Testis (tissue), 3 donors: ENCODE measurements around the gene MORF4L2. TPM values are rescaled to one million over a fixed set of nuclear protein-coding genes. Genes with fewer than 3 reads are reported as not detected.

Experiments used
- DNase-seq: peaks from one replicate; pipeline ENCODE4 v3.0.0-alpha.2; 2019
- H3K27ac ChIP-seq, 2 donors: fragments of 200-600 bp; sonication (generic); one replicate each; pipeline ENCODE4 v1.5.1; 2019
- H3K27me3 ChIP-seq: fragments of 200-600 bp; sonication (generic); one replicate; pipeline ENCODE4 v1.5.1; 2019
- H3K36me3 ChIP-seq: fragments of 200-600 bp; sonication (generic); one replicate; pipeline ENCODE4 v1.5.1; 2017; ENCODE audit warnings: low read depth; ENCODE audit errors: missing control alignments
- H3K4me1 ChIP-seq: fragments of 200-600 bp; sonication (generic); one replicate; pipeline ENCODE4 v1.5.1; 2019
- H3K4me3 ChIP-seq, 2 donors: fragments of 200-600 bp; sonication (generic); one replicate each; pipeline ENCODE4 v1.5.1; 2017 to 2019
- H3K9me3 ChIP-seq: fragments of 200-600 bp; sonication (generic); one replicate; pipeline ENCODE4 v1.5.1; 2017
- POLR2A ChIP-seq: fragments of 450-650 bp; IDR thresholded peaks from one replicate; pipeline ENCODE4 v1.6.1; 2017; ENCODE audit warnings: antibody characterized with exemption, mild to moderate bottlenecking, moderate library complexity
- WGBS, 2 donors: methylation state at CpG; one replicate each; pipeline ENCODE4 v1.1.5; 2018; 5-methylcytosine and 5-hydroxymethylcytosine counted together
- intact Hi-C: fragments of 100-400 bp; cut with DNase I; formaldehyde crosslinking; loops from one replicate; pipeline ENCODE4 v1.15.1; 2023; ENCODE audit warnings: low total_unique reads
- polyA plus RNA-seq: library from polyadenylated mRNA; stranded (reverse); fragments of 350-450 nt; fragmentation: Illumina TruSeq; extraction: RNeasy Lipid Tissue Mini Kit (QIAGEN cat#74804); gene quantifications from one replicate; pipeline ENCODE4 v1.2.3, GENCODE V29; 2014; ENCODE audit warnings: low read depth, low replicate concordance; ENCODE audit not compliant: insufficient read depth
- total RNA-seq, 2 donors: library from RNA; depleted of rRNA; stranded (reverse); fragments of >200 nt; gene quantifications; one replicate each; pipeline ENCODE4 v1.2.3, GENCODE V29; 2016
- TF ChIP-seq, protein P1 (sequence below), 3 experiments: fragments of 450-650 bp in 2 of 3; fragments of 200-600 bp in 1 of 3; sonication (generic) in 1 of 3; IDR thresholded peaks; one replicate each; pipeline ENCODE4 v1.5.1; 2016 to 2019; ENCODE audit warnings: antibody characterized with exemption in 3 of 3, mild to moderate bottlenecking in 2 of 3, moderate library complexity in 1 of 3

Gene MORF4L2
- total and polyA plus RNA-seq, 3 donors from 2014 or later, result 220 to 267 (median 257) TPM

DNA sequence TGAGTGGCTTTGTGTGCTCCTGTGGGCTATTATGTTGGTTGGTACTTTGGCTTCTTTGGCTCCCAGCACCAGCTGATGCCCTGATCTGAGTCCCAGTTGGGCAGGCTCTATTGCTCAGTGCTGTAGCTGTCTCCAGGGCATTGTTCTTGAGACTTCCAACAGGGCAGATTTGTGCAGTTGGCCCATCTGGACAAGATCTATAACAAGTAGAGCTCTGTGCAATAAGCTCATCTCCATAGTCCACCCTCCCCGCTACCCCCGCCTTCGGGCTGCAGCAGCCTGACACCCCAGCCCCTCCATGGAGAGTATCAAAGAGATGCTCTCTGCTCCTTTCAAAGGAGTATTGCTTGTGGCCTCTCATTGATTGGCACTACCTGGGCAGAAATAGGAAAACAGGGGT is 18.4 kb upstream of the MORF4L2 start:
- H3K27ac ChIP-seq, result no peak overlapping the region
- TF ChIP-seq, protein P1, sequence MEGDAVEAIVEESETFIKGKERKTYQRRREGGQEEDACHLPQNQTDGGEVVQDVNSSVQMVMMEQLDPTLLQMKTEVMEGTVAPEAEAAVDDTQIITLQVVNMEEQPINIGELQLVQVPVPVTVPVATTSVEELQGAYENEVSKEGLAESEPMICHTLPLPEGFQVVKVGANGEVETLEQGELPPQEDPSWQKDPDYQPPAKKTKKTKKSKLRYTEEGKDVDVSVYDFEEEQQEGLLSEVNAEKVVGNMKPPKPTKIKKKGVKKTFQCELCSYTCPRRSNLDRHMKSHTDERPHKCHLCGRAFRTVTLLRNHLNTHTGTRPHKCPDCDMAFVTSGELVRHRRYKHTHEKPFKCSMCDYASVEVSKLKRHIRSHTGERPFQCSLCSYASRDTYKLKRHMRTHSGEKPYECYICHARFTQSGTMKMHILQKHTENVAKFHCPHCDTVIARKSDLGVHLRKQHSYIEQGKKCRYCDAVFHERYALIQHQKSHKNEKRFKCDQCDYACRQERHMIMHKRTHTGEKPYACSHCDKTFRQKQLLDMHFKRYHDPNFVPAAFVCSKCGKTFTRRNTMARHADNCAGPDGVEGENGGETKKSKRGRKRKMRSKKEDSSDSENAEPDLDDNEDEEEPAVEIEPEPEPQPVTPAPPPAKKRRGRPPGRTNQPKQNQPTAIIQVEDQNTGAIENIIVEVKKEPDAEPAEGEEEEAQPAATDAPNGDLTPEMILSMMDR (IDR thresholded peaks at IDR 0.05), result no peak
- TF ChIP-seq POLR2A, result no peak
- 92% methylated on average over 3 of the region's 3 CpGs; no CpG with 5 or more reads in 1 of the 2 donors for WGBS, 2 donors
- intact Hi-C loops, result no loop called here
- no peak for DNase-seq
- H3K27me3 ChIP-seq, result no peaks in the 10 kb centered on the region
- no peak overlapping the region for H3K4me3 ChIP-seq
- H3K36me3 ChIP-seq, result no peaks in the 10 kb centered on the region
- no peaks in the 10 kb centered on the region for H3K4me1 ChIP-seq
- H3K9me3 ChIP-seq, result no peaks in the 10 kb centered on the region

DNA sequence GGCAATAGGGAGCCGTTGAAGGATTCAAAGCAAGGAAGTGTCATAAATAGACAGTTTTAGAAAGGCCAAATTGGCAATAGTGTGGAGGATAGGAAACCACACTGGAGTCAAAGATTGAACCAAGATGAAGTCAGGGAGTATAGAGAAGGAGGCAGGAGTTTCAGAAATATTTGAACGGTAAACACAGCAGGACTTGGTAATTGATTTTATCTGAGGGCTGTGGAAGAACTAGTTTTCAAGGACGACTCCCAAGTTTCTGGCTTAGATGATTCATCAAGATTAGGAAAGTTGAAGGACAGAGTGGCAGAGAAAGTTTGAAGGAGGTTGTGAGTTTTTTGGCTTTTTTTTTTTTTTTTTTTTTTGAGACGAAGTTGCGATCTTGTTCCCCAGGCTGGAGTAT is 12.7 kb upstream of the MORF4L2 start:
- H3K4me3 ChIP-seq, result no peak overlapping the region
- H3K9me3 ChIP-seq, result no peaks in the 10 kb centered on the region
- 71% methylated on average over 5 of the region's 5 CpGs for WGBS, 2 donors
- TF ChIP-seq, protein P1 (IDR thresholded peaks at IDR 0.05), result no peak
- intact Hi-C loops, result no loop called here
- DNase-seq, result no peak
- H3K36me3 ChIP-seq, result no peaks in the 10 kb centered on the region
- H3K27ac ChIP-seq, result no peak overlapping the region
- no peaks in the 10 kb centered on the region for H3K27me3 ChIP-seq
- H3K4me1 ChIP-seq, result no peaks in the 10 kb centered on the region

DNA sequence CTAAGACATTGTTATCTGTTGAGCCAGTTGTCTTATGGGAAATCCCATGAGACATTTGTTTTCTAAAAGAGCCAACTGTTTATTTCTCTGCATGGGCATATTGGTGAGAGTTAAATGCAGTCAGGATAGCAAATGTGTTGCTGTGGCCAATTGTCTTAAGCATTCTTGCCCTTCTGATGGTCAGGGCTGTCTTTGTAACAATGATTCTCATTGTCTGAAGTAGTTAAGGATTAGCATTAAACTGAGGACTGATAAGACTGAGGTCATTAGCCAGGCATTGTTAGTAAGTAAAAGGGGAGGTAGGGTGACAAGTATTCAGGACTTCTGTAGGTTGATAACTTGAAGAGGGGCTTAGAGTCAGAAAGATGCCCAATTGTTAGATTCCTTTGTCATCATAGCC is 11.2 kb upstream of the MORF4L2 start:
- Histone ChIP-seq H3K4me3 (no peak overlapping the region), H3K9me3 (no peaks in the 10 kb centered on the region), H3K4me1 (no peaks in the 10 kb centered on the region), H3K36me3 (no peaks in the 10 kb centered on the region), H3K27ac (no peak overlapping the region), H3K27me3 (no peaks in the 10 kb centered on the region)
- intact Hi-C loops, result no loop called here
- no peak for TF ChIP-seq POLR2A
- TF ChIP-seq, protein P1 (IDR thresholded peaks at IDR 0.05), result no peak
- no peak for DNase-seq

GRCh38 chrX:103691059-103691458 is 4.6 kb upstream of the MORF4L2 start:
- H3K4me3 ChIP-seq, result no peak overlapping the region
- intact Hi-C loops, result no loop called here
- H3K4me1 ChIP-seq, result no peaks in the 10 kb centered on the region
- H3K36me3 ChIP-seq, result no peaks in the 10 kb centered on the region
- WGBS, 2 donors, result 67 to 100% methylated on average over 1 of the region's 1 CpG
- DNase-seq, result no peak
- H3K9me3 ChIP-seq, result no peaks in the 10 kb centered on the region
- H3K27me3 ChIP-seq, result no peaks in the 10 kb centered on the region
- H3K27ac ChIP-seq, result no peak overlapping the region
- TF ChIP-seq POLR2A, result no peak
- TF ChIP-seq, protein P1 (IDR thresholded peaks at IDR 0.05), result no peak

GRCh38 chrX:103688946-103689345 is 2.4 kb upstream of the MORF4L2 start:
- Histone ChIP-seq H3K9me3 (no peaks in the 10 kb centered on the region), H3K4me1 (no peaks in the 10 kb centered on the region), H3K4me3 (no peak overlapping the region), H3K27me3 (no peaks in the 10 kb centered on the region), H3K27ac (peak overlapping the region in 1 of 2 donors; percentile 97), H3K36me3 (no peaks in the 10 kb centered on the region)
- no peak for DNase-seq
- intact Hi-C loops, result loop anchor here (10.0 kb wide), 2 partner anchors 154 to 334 kb away; partner anchors contain the start of gene TCEAL9
- WGBS, 2 donors, result 16 to 29% methylated on average over 4 of the region's 4 CpGs
- TF ChIP-seq, protein P1 (IDR thresholded peaks at IDR 0.05), result peak; percentile 59 to 64 (median 63)
- TF ChIP-seq POLR2A, result no peak
